ENCODE measurements around the gene EXOC2.

The EXOC2 gene

DNA sequence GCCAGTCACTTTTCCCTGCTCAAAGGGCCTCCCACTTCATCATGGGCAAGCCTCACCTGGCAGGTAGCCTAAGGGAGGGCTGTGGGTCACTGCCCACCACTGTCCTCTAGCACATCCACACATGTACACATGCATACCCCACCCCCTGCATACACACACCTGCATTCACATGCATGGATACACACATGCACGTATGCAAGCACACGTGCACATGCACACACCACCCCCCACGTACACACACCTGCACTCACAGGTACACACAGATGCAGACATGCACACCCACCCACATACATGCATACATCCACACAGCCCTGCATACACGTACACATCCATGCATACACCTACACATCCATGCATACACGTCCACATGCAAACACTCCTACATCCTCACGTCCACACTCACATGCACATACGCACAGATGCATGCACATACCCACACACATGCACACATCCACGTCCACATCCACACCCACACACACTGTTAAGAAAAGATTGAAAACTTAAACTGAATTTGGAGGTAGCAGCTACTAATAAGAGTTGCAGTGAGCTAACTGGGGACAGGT lies 14.0 kb upstream of the EXOC2 start:
- Histone ChIP-seq H3K27me3 (ENCODE audit: insufficient read depth, low read depth, severe bottlenecking) (no peaks in the 10 kb centered on the region), H3K9me3 (ENCODE audit: severe bottlenecking) (no peaks in the 10 kb centered on the region), H3K27ac (no peak overlapping the region), H3K36me3 (no peaks in the 10 kb centered on the region), H3K4me3 (ENCODE audit: low read depth, low read length) (no peak overlapping the region)
- DNase-seq, result no peak
- TF ChIP-seq, protein P1, sequence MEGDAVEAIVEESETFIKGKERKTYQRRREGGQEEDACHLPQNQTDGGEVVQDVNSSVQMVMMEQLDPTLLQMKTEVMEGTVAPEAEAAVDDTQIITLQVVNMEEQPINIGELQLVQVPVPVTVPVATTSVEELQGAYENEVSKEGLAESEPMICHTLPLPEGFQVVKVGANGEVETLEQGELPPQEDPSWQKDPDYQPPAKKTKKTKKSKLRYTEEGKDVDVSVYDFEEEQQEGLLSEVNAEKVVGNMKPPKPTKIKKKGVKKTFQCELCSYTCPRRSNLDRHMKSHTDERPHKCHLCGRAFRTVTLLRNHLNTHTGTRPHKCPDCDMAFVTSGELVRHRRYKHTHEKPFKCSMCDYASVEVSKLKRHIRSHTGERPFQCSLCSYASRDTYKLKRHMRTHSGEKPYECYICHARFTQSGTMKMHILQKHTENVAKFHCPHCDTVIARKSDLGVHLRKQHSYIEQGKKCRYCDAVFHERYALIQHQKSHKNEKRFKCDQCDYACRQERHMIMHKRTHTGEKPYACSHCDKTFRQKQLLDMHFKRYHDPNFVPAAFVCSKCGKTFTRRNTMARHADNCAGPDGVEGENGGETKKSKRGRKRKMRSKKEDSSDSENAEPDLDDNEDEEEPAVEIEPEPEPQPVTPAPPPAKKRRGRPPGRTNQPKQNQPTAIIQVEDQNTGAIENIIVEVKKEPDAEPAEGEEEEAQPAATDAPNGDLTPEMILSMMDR (IDR thresholded peaks at IDR 0.05; ENCODE audit: low read depth, low read length), result no peak

DNA sequence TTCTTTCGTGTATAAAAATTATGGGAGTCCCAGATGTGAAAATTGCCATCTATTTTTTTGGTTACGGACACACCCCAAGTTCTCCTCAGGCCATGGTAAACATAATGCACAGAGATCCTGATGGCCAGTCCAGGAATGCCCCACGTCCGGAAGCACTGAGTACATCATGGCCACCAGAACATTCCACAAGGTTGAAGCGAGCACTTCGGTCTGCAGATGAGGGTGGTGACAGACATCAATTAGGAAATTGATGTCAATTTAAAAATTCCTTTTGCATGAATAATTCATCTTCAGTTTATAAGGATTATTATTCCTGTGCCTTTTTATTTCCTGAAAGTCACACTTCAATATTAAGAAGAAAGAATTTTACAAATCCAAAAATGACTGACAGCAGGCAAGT lies 13.2 kb upstream of the EXOC2 start:
- H3K36me3 ChIP-seq, result no peaks in the 10 kb centered on the region
- DNase-seq, result no peak
- no peaks in the 10 kb centered on the region for H3K27me3 ChIP-seq (ENCODE audit: insufficient read depth, low read depth, severe bottlenecking)
- TF ChIP-seq, protein P1 (IDR thresholded peaks at IDR 0.05; ENCODE audit: low read depth, low read length), result no peak
- no peak overlapping the region for H3K27ac ChIP-seq
- no peak overlapping the region for H3K4me3 ChIP-seq (ENCODE audit: low read depth, low read length)
- H3K9me3 ChIP-seq (ENCODE audit: severe bottlenecking), result no peaks in the 10 kb centered on the region

DNA sequence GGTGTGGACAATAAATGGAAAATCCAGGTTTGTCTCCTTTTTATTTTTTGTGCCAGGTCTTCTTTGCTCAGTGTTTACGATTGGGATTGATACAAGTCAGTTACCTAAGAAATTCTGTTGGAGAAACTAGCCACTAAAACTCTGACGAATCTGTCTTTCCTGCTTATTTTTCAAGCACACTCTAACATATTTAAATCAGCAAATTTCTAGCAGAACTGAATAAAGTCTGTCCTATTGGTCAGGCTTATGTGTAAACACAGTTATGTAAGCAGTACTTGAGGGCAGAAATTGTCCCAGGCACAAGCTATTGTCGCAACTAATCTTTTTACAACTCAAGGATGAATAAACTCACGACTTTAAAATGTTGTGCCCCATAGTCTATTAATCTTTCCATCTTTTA lies 12.1 kb upstream of the EXOC2 start:
- H3K27ac ChIP-seq, result no peak overlapping the region
- TF ChIP-seq, protein P1 (IDR thresholded peaks at IDR 0.05; ENCODE audit: low read depth, low read length), result no peak
- H3K36me3 ChIP-seq, result no peaks in the 10 kb centered on the region
- no peak overlapping the region for H3K4me3 ChIP-seq (ENCODE audit: low read depth, low read length)
- H3K9me3 ChIP-seq (ENCODE audit: severe bottlenecking), result no peaks in the 10 kb centered on the region
- no peak for DNase-seq
- H3K27me3 ChIP-seq (ENCODE audit: insufficient read depth, low read depth, severe bottlenecking), result no peaks in the 10 kb centered on the region

DNA sequence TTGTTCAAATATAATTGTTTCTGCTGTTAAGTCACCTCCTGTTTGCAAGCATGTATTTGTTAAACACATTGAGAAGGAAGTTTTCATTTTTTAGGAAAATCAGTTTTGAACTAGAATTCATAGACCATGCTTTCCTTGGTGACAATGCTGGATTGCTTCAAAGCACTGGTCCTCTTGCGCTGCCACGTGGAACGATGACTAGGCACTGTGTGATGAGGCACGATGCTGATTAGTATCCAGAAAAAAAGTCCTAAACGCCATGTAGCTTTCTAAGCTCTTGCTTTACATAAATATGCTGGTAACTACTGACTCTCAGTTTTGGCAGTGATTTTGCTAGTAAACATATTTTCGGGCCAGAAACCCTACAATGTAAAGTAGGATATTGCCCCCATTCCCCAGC lies 11.1 kb upstream of the EXOC2 start:
- H3K27me3 ChIP-seq (ENCODE audit: insufficient read depth, low read depth, severe bottlenecking), result no peaks in the 10 kb centered on the region
- H3K9me3 ChIP-seq (ENCODE audit: severe bottlenecking), result no peaks in the 10 kb centered on the region
- no peak for DNase-seq
- no peak overlapping the region for H3K4me3 ChIP-seq (ENCODE audit: low read depth, low read length)
- H3K36me3 ChIP-seq, result no peaks in the 10 kb centered on the region
- H3K27ac ChIP-seq, result no peak overlapping the region
- TF ChIP-seq, protein P1 (IDR thresholded peaks at IDR 0.05; ENCODE audit: low read depth, low read length), result no peak

DNA sequence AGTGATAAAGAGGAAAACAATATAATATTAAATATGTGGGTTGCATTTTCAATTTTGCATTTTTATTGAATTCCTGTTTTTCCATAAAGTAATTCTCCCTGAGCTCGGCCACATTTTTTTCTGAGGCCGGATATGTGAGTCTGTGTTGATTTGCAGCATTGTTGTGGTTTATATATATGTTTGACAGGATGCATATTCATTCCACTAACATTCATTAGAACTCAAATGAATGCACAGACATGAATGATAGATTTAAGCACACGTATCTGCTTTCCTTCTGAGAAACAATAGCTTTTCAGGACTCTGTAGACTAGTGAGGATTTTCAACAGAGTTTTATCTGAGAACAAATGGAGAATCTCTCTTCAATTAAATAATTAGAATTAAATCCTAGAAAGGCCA lies 10.6 kb upstream of the EXOC2 start:
- Histone ChIP-seq H3K9me3 (ENCODE audit: severe bottlenecking) (no peaks in the 10 kb centered on the region), H3K36me3 (no peaks in the 10 kb centered on the region), H3K4me3 (ENCODE audit: low read depth, low read length) (no peak overlapping the region), H3K27me3 (ENCODE audit: insufficient read depth, low read depth, severe bottlenecking) (no peaks in the 10 kb centered on the region), H3K27ac (no peak overlapping the region)
- TF ChIP-seq, protein P1 (IDR thresholded peaks at IDR 0.05; ENCODE audit: low read depth, low read length), result no peak
- no peak for DNase-seq
